Prostate gland (tissue), 2 donors: ENCODE results near the gene LAMB1.

Experiments
- POLR2A ChIP-seq: fragments of 450-650 bp; IDR thresholded peaks from one replicate; pipeline ENCODE4 v1.6.1; 2016; ENCODE audit warnings: antibody characterized with exemption, mild to moderate bottlenecking
- TF ChIP-seq, protein P1 (sequence below), 4 experiments: fragments of 200-600 bp in 2 of 4; fragments of 450-650 bp in 2 of 4; sonication (generic) in 2 of 4; IDR thresholded peaks; 1 replicate in 3 of 4; 2 replicates in 1 of 4; pipeline ENCODE4 v1.5.1; 2016 to 2019; ENCODE audit warnings: antibody characterized with exemption in 4 of 4, mild to moderate bottlenecking in 2 of 4, moderate library complexity in 2 of 4

DNA sequence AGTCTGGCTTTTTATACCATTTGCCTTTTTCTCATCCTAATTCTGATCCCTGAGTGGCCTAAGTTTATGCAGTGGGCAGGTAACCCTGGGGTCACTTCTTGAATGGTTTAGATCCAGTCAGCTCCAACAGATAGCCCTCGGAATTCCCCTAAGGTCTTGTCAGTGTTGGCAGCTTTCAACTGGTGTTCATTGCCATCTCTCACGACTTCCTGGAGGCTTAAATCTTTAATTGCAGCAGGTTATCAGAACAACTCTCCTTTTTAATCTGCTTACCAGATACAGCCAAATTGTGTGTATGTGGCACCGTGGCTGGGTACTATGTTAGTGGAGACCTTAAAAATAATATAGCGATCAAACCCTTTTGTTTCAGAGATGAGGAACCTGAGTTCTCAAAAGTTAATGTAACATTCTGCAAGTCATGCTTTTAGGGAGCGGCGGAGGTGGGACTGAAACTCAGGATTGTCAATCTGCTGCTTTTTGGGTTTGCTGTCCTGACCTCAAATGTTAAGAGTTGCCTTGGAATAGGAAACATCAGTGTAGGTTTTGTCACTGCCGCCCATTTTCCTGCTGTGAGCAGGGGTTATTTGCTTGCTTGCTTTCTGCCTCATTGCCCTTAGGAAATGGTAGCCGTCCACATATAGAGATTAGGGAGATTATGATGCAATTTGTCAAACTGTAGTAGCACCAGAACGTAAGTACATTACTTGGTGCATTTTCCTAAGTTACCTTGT lies 111.2 kb downstream of the LAMB1 start:
- no peak for TF ChIP-seq POLR2A
- TF ChIP-seq, protein P1, sequence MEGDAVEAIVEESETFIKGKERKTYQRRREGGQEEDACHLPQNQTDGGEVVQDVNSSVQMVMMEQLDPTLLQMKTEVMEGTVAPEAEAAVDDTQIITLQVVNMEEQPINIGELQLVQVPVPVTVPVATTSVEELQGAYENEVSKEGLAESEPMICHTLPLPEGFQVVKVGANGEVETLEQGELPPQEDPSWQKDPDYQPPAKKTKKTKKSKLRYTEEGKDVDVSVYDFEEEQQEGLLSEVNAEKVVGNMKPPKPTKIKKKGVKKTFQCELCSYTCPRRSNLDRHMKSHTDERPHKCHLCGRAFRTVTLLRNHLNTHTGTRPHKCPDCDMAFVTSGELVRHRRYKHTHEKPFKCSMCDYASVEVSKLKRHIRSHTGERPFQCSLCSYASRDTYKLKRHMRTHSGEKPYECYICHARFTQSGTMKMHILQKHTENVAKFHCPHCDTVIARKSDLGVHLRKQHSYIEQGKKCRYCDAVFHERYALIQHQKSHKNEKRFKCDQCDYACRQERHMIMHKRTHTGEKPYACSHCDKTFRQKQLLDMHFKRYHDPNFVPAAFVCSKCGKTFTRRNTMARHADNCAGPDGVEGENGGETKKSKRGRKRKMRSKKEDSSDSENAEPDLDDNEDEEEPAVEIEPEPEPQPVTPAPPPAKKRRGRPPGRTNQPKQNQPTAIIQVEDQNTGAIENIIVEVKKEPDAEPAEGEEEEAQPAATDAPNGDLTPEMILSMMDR (IDR thresholded peaks at IDR 0.05): no peak
